ENCODE data around the gene UCP3. TPM values are rescaled to one million over a fixed set of nuclear protein-coding genes. Genes with fewer than 3 reads are reported as not detected.

UCP3 gene, protein sequence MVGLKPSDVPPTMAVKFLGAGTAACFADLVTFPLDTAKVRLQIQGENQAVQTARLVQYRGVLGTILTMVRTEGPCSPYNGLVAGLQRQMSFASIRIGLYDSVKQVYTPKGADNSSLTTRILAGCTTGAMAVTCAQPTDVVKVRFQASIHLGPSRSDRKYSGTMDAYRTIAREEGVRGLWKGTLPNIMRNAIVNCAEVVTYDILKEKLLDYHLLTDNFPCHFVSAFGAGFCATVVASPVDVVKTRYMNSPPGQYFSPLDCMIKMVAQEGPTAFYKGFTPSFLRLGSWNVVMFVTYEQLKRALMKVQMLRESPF
- total RNA-seq (1 to 10 TPM; 5.5 to 6.0 TPM), total RNA-seq (3.1 to 5.2 reads per million in 2 donors)

DNA sequence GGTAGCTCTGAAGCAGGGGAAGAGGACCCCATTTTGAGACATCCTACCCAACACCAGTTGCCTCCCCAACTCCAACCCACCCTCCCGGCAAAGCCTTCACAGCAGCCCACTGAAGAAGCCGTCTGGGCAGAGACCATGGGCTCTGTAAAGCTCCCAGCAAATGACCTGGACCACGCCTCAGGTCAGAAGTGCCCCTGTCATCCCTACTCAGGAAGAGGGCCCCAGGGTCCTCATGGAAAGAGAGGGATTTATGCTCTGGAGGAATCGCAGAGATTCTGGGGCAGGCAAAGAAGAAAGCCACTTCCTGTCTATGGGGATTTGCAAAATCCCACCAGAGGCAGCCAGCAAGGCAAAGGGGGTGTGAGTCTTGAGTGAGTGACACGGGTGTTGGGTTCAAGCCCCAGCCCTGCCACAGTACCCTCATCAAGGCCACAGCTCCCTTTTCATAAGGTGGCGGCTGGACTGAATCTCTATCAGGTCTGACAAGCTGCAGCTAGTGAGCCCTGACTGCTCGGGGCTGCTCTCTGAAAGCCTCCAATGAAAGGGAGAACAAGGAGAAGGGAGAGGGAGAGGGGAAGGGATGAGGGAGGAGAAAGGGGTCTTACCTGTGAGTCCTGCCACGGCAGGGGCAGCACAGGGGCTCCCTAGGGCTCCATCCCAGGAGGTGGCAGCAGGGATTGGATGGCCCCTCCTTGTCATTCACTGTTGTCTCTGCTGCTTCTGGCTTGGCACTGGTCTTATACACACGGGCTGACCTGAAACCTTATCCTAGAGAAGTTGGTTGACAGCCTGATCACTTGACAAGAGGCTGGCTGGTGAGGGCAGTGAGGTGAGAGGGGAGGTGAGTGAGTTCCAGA is at the start of gene UCP3:
Gene UCP3 (minus strand): TSS at position 713 of the 857 bp plus-strand sequence. CDS start 2,043 bp downstream, outside the sequence.
- Mint-ChIP-seq H3K4me3 (peak within 1 kb of the TSS; percentile 86), H3K27me3 (no peaks in the 10 kb centered on the region), H3K27ac (peak within 1 kb of the TSS; percentile 100), H3K36me3 (ENCODE audit: low read depth) (no peaks in the 10 kb centered on the region), H3K4me1 (peaks cover 76% of the 10 kb centered on the region)
- no peak for DNase-seq
- ATAC-seq, result no peak
- no peaks in the 10 kb centered on the region for H3K9me3 ChIP-seq (ENCODE audit: control insufficient read depth, low read length, poor library complexity, severe bottlenecking)

DNA sequence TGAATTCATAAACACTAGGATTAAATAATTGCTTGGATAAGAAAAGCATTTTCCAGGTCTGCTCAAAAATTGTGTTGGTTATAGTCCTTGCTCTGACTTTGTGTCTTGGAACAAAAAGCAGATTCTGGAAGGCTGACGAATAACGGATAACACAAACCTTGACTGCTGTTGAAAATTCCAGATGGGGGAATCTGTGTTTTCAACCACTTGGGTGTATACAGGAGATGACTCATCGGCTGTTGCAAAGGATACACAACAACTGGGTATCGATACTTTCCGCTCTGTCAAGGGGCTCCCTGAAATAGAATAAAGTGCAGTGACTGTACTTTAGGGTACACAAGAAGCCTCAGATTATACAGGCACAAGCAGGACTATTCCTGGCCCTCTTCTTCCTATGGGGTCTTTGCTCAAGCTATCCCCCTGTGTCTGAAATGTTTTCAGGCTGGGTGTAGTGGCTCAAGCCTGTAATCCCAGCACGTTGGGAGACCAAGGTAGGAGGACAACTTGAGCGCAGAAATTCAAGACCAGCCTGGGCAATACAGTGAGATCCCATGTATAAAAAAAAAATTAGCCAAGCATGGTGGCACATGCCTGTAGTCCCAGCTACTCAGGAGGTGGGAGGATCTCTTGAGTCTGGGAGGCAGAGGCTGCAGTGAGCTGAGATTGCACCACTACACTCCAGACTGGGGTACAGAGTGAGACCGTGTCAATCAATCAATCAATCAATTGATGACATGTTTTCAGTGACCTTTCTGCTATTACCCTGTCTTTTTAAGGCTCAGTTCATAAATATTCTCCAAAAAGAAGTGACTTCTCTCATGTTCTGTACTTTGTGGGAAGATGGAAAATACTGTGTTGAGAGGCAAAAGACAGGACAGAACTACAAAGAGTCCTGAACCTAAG is 48.6 kb upstream of the UCP3 start:
- Mint-ChIP-seq H3K27ac (no peak overlapping the region), H3K4me3 (no peak overlapping the region), H3K4me1 (peaks cover 2% of the 10 kb centered on the region), H3K27me3 (no peaks in the 10 kb centered on the region), H3K36me3 (ENCODE audit: low read depth) (peaks cover 9% of the 10 kb centered on the region)
- no peaks in the 10 kb centered on the region for H3K9me3 ChIP-seq (ENCODE audit: control insufficient read depth, low read length, poor library complexity, severe bottlenecking)
- ATAC-seq, result no peak
- DNase-seq, result no peak

DNA sequence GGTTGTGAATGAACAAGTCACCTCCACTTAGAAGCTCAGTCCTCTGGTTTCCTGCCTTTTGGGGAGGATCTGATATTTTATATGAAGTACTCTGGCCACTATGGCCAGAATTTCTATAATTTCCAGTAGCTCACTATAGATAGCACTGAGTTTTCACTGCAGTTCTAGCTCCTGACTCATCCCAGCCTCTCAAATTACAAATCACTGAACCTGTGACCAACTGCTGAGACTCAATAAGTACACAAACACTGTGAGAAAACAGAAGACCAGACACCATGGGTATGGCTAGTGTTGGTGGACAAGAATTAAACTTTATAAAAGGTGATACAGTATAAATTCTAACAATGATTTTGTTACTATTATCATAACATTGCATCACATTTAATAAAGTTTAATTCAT is 47.1 kb upstream of the UCP3 start:
- H3K4me3 Mint-ChIP-seq, result no peak overlapping the region
- H3K27me3 Mint-ChIP-seq, result no peaks in the 10 kb centered on the region
- peaks cover 2% of the 10 kb centered on the region for H3K4me1 Mint-ChIP-seq
- H3K9me3 ChIP-seq (ENCODE audit: control insufficient read depth, low read length, poor library complexity, severe bottlenecking), result no peaks in the 10 kb centered on the region
- peaks cover 8% of the 10 kb centered on the region for H3K36me3 Mint-ChIP-seq (ENCODE audit: low read depth)
- no peak for ATAC-seq
- DNase-seq, result no peak
- H3K27ac Mint-ChIP-seq, result no peak overlapping the region

DNA sequence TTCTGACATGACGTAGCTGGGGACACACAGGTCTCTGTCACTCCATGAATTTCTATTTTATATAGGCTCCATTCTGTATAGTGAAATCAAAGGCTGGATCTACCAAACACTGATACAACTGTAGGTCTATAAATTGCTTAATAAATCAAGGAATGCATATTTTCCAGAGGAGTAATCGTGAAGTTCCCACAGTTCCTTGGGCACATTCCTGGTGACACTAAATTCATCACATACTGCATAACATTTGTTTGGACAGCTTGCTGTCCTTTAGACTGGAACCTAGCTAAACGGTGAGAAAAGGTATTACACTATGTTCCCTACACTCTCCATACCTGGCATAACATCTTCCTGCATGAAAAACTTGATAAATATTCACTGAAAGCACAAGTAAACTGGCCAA is 41.6 kb upstream of the UCP3 start:
- DNase-seq, result no peak
- Mint-ChIP-seq H3K27ac (no peak overlapping the region), H3K36me3 (ENCODE audit: low read depth) (peaks cover 5% of the 10 kb centered on the region), H3K4me1 (peaks cover 2% of the 10 kb centered on the region), H3K27me3 (no peaks in the 10 kb centered on the region), H3K4me3 (no peak overlapping the region)
- ATAC-seq, result no peak
- H3K9me3 ChIP-seq (ENCODE audit: control insufficient read depth, low read length, poor library complexity, severe bottlenecking), result no peaks in the 10 kb centered on the region

DNA sequence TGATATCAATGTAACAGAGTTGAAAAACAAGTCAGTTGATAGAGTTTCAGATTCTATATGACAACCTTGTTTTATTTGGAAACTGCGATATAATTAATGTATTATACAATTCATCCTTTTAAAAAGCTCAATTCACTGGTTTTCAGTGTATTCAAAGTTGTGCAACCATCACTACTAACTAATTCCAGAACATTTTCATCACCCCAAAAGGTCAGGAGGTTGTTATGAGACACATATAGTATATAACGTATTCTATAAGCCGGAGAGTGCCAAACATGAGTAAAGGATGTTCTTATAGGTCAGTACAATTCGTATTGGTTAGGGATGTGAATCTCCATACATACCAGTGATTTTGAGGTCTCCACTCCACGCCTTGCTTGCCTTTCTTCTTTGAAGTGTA is 40.1 kb upstream of the UCP3 start:
- H3K27ac Mint-ChIP-seq, result peak overlapping the region; percentile 9
- H3K4me3 Mint-ChIP-seq, result no peak overlapping the region
- no peak for ATAC-seq
- H3K4me1 Mint-ChIP-seq, result peaks cover 2% of the 10 kb centered on the region
- no peaks in the 10 kb centered on the region for H3K9me3 ChIP-seq (ENCODE audit: control insufficient read depth, low read length, poor library complexity, severe bottlenecking)
- H3K27me3 Mint-ChIP-seq, result no peaks in the 10 kb centered on the region
- no peak for DNase-seq
- peaks cover 2% of the 10 kb centered on the region for H3K36me3 Mint-ChIP-seq (ENCODE audit: low read depth)

DNA sequence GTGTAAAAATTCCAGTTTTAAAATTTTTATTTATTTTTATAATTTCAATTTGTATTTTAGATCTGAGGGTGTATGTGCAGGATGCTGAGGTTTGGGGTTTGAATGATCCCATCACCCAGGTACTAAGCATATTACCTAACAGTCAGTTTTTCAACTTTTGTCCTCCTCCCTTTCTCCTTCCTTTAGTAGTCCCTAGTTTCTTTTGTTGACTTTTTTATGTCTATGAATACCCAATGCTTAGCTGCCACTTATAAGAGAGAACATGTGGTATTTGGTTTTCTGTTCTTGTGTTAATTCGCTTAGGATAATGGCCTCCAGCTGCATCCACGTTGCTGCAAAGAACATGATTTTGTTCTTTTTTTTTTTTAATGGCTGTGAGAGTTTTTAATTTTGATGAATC is 35.7 kb upstream of the UCP3 start:
- DNase-seq, result no peak
- no peak for ATAC-seq
- Mint-ChIP-seq H3K27me3 (no peaks in the 10 kb centered on the region), H3K4me3 (no peak overlapping the region), H3K4me1 (peaks cover 2% of the 10 kb centered on the region), H3K36me3 (ENCODE audit: low read depth) (peaks cover 7% of the 10 kb centered on the region), H3K27ac (no peak overlapping the region)
- H3K9me3 ChIP-seq (ENCODE audit: control insufficient read depth, low read length, poor library complexity, severe bottlenecking), result no peaks in the 10 kb centered on the region

DNA sequence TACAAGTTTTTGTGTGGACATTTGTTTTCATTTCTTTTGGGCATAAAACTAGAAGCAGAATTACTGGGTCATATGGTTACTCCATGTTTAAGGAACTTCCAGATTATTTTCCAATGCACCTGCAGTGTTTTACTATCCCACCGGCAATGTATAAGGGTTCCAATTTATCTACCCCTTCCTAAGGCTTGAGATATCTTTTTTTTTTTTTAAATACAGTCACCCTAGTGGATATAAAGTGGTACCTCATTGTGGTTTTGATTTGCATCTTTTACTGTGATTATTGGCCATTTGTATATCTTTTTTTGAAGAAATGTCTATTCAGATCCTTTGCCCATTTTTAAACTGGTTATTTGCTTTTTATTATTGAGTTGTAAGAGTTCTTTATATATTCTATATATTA is 34.6 kb upstream of the UCP3 start:
- peaks cover 2% of the 10 kb centered on the region for H3K4me1 Mint-ChIP-seq
- H3K9me3 ChIP-seq (ENCODE audit: control insufficient read depth, low read length, poor library complexity, severe bottlenecking), result no peaks in the 10 kb centered on the region
- ATAC-seq, result no peak
- no peak overlapping the region for H3K27ac Mint-ChIP-seq
- H3K4me3 Mint-ChIP-seq, result no peak overlapping the region
- DNase-seq, result no peak
- H3K27me3 Mint-ChIP-seq, result no peaks in the 10 kb centered on the region
- peaks cover 10% of the 10 kb centered on the region for H3K36me3 Mint-ChIP-seq (ENCODE audit: low read depth)

DNA sequence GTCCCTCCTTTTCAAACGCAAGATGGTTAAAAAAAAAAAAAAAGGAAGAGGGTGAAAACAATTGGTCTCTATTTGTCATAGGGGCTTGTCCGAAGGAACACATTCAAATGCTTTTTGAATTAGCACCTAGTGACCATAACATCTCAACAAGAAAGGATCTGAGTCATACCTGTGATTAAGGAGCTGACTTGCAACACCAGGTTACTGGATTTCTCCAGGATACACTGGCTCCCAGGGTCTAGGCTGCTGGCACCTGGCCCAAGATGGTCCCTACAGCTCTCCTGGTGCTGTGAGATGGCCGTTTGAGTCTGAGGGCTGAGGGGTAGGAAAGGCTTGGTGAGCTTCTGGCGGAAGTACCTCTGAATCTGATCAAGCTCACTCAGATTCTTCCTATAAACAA is 28.4 kb upstream of the UCP3 start:
- H3K4me3 Mint-ChIP-seq, result no peak overlapping the region
- H3K9me3 ChIP-seq (ENCODE audit: control insufficient read depth, low read length, poor library complexity, severe bottlenecking), result no peaks in the 10 kb centered on the region
- peak overlapping the region; percentile 24 for H3K27ac Mint-ChIP-seq
- ATAC-seq (no peak), DNase-seq (no peak)
- H3K4me1 Mint-ChIP-seq, result peaks cover 2% of the 10 kb centered on the region
- H3K27me3 Mint-ChIP-seq, result no peaks in the 10 kb centered on the region
- H3K36me3 Mint-ChIP-seq (ENCODE audit: low read depth), result peaks cover 15% of the 10 kb centered on the region

DNA sequence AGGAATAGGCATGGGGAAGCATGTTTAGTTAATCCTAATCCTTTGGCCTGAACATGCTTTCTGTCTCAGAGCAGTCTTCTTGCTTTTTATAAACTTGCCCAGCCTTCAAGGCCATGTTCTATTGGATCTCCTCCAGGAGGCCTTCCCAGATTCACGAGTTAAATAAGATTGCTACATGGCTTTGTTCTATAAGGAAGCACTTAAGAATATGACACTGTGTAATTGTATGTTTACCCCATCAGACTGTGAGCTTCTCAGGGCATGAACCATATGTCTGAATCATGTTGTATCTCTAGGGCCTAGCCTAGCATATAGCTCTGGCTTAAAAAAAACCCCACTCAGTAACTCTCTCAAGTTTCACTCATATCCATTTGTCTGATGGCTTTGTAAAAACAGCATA is 26.4 kb upstream of the UCP3 start:
- Mint-ChIP-seq H3K4me3 (no peak overlapping the region), H3K4me1 (peaks cover 13% of the 10 kb centered on the region), H3K27ac (peak overlapping the region; percentile 29), H3K36me3 (ENCODE audit: low read depth) (peaks cover 16% of the 10 kb centered on the region), H3K27me3 (no peaks in the 10 kb centered on the region)
- ATAC-seq, result no peak
- no peak for DNase-seq
- H3K9me3 ChIP-seq (ENCODE audit: control insufficient read depth, low read length, poor library complexity, severe bottlenecking), result no peaks in the 10 kb centered on the region

DNA sequence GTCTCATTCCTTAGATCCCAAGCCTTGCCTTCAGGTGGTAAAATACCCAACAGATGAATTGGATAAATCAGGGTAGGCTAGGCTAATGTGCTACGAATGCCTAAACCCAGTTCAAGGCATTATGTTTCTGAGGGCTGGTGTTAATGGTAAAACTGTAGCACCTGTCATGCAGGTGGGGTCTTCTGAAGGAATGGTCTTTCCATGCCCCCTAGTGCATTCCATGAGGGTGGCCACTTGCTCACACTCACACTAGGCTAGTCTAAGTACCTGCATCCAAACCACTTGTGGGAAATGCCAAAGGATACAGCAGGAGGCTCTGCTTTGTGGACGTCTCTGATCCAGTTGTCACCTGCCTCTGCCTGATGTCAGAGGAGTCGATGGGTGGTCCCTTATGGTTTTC is 24.2 kb upstream of the UCP3 start:
- Mint-ChIP-seq H3K4me3 (no peak overlapping the region), H3K27ac (no peak overlapping the region), H3K4me1 (peaks cover 23% of the 10 kb centered on the region), H3K36me3 (ENCODE audit: low read depth) (peaks cover 15% of the 10 kb centered on the region), H3K27me3 (no peaks in the 10 kb centered on the region)
- H3K9me3 ChIP-seq (ENCODE audit: control insufficient read depth, low read length, poor library complexity, severe bottlenecking), result no peaks in the 10 kb centered on the region
- no peak for DNase-seq
- peak; percentile 74 for ATAC-seq

DNA sequence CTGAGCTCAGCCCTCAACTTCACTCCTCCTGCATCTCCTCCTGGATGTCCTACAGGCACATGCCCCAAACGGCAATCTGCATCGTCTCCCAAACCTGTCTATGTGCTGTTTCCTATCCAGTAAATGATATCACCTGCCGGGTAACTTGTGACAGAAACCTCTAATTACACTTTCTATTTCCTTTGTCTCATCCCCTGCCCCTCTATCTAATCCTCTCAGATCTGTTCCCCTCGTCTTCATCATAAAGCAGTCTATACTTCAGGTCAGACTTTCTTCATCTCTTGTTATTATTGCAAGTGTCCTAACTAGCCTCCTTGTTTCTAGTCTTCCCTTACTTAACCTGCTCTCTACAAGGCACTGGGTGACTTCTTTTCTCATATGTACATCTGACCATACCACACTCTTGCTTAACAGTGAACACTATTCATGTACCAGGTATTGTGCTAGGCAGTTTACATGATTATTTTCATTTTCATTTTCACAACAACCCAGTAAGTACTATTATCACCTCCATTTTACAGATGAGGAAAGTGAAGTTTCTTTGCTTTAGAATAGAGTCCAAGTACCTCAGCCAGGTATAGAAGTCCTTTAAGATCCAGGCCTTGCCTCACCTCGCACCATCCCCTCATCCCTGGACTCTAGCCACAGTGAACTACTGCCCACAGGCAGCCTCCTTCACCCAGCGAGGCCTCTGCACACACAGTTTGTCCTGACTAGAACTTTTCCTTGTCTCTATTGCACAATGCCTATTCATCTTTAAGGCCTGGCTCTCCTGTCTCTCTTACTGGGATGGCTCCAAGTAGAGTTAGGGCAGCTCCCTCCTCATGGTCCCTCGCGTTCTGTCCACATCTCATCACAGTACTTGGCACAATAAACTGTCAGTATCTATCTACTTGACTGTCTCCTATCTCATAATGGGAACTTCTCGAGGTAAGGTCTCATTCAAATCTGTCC is 22.1 kb upstream of the UCP3 start:
- Mint-ChIP-seq H3K4me1 (peaks cover 31% of the 10 kb centered on the region), H3K36me3 (ENCODE audit: low read depth) (peaks cover 8% of the 10 kb centered on the region), H3K27me3 (no peaks in the 10 kb centered on the region), H3K4me3 (peak overlapping the region; percentile 89), H3K27ac (peak overlapping the region; percentile 96)
- ATAC-seq (peak; percentile 54), DNase-seq (no peak)
- no peaks in the 10 kb centered on the region for H3K9me3 ChIP-seq (ENCODE audit: control insufficient read depth, low read length, poor library complexity, severe bottlenecking)

DNA sequence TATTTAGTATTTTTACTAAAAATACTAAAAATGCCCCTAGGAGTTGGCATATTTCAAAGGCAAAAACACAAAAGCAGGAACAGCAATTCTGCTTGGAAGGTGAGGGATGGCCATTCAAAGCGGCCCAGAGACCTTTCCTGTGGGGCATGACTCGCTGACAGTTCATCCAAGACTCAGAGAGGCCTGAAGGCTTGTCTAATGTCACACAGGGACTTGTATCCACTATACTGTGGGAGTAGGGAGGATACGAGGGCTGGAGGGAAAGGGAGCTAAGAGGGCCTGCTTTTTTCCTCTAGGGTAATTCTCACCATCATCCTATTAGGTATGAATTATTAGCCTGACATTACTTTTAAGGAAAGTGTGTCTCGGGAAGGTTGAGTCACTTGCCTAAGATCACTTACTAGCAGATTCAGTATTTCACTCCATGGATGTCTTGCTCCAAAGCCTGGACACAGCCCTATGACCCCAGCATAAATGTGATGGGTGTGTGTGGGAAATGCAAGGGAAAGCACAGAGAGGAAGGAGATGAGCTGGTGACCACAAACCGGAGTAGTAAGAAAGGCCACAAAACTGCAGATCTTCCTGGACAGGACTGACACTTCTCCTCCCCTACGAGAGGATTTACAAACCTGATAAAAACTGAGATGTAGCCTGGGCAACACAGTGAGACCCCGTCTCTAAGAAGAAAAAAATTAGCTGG is 16.7 kb upstream of the UCP3 start:
- no peaks in the 10 kb centered on the region for H3K27me3 Mint-ChIP-seq
- peak overlapping the region; percentile 91 for H3K27ac Mint-ChIP-seq
- DNase-seq, result no peak
- peaks cover 35% of the 10 kb centered on the region for H3K4me1 Mint-ChIP-seq
- ATAC-seq, result peak; percentile 36
- H3K4me3 Mint-ChIP-seq, result peak overlapping the region; percentile 12
- peaks cover 5% of the 10 kb centered on the region for H3K36me3 Mint-ChIP-seq (ENCODE audit: low read depth)
- no peaks in the 10 kb centered on the region for H3K9me3 ChIP-seq (ENCODE audit: control insufficient read depth, low read length, poor library complexity, severe bottlenecking)
